ENCODE results near the gene ATRAID.
A peak's percentile ranks its signal among the peaks of the same experiment; 100 is the strongest.

ATRAID gene

GRCh38 chr2:27249159-27249890 lies 37.5 kb downstream of the ATRAID start:
- Mint-ChIP-seq H3K4me3 (no peak overlapping the region), H3K9me3 (no peaks in the 10 kb centered on the region), H3K4me1 (no peaks in the 10 kb centered on the region), H3K36me3 (peaks cover 6% of the 10 kb centered on the region), H3K27ac (no peak overlapping the region)
- DNase-seq (ENCODE audit: low spot score in 2 of 2), result no peak
- ATAC-seq, result no peak

DNA sequence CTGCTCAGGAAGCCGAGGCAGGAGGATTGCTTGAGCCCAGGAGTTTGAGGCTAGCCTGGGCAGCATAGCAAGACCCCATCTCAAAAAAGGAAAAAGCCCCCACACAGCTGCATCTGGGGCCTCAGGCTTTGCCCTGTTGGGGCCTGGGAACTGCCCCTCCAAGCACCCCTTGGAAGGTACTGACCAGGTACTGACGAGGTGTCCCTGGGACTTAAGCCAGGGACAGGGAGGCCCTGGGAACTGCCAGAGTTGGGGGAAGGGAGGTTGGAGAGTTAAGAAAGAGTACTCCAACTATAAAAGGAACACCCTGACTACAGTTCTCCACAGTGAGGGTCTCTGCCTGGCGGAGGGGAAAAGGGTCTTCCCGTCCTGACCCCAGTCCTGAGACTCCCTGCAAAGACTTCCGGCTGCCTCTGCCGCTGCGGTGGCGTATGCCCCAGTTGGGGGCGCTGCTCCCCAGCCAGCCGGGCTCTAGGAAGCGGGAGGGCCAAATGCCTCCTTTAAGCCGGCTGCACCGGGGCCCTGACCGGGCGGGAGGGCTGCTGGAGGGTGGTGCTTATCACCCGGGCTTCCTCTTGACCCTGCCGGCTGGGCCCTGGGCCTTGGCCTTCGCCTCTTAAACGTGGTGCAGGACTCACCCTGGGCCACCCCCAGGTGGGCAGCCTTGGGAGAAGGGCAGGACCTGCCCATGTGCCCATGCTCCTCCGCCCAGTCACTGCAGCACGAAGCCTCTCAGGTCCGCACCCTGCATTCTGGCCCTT lies 38.2 kb downstream of the ATRAID start:
- Mint-ChIP-seq H3K4me1 (no peaks in the 10 kb centered on the region), H3K27ac (no peak overlapping the region), H3K36me3 (peaks cover 6% of the 10 kb centered on the region), H3K9me3 (no peaks in the 10 kb centered on the region), H3K4me3 (no peak overlapping the region)
- ATAC-seq (peak; percentile 85), DNase-seq (ENCODE audit: low spot score in 2 of 2) (peak; percentile 48 to 74)

- H3K4me3 Mint-ChIP-seq, result no peak overlapping the region
- peaks cover 6% of the 10 kb centered on the region for H3K36me3 Mint-ChIP-seq
- no peak for ATAC-seq
- H3K27ac Mint-ChIP-seq, result no peak overlapping the region
- DNase-seq (ENCODE audit: low spot score in 2 of 2), result no peak
- H3K9me3 Mint-ChIP-seq, result no peaks in the 10 kb centered on the region
- H3K4me1 Mint-ChIP-seq, result no peaks in the 10 kb centered on the region
Measured at GRCh38 chr2:27250652-27251379, 39.0 kb downstream of the ATRAID start.

DNA sequence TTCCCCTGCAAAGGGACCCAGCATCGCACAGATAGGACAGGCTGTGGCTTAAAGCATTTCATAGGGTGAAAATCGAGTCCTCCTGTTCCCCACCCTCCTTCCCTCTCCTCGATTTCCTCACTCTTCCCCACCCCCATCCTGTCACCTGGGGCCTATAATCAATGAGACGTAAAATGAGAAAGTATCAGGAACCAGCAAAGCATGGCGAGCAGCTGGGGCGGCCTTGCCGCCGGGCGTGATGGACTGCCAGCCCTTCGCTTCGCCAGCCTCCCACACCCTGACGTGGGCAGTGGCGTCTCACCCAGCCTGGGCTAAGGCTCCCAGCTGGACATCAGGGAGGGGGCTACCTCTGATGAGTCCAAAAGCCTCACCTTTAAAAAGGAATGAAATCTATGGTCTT lies 39.9 kb downstream of the ATRAID start:
- no peak overlapping the region for H3K27ac Mint-ChIP-seq
- no peaks in the 10 kb centered on the region for H3K4me1 Mint-ChIP-seq
- ATAC-seq, result no peak
- DNase-seq (ENCODE audit: low spot score in 2 of 2), result no peak
- H3K4me3 Mint-ChIP-seq, result no peak overlapping the region
- peaks cover 6% of the 10 kb centered on the region for H3K36me3 Mint-ChIP-seq
- no peaks in the 10 kb centered on the region for H3K9me3 Mint-ChIP-seq

- no peaks in the 10 kb centered on the region for H3K36me3 Mint-ChIP-seq
- no peak overlapping the region for H3K4me3 Mint-ChIP-seq
- ATAC-seq (no peak), DNase-seq (ENCODE audit: low spot score in 2 of 2) (no peak)
- no peaks in the 10 kb centered on the region for H3K4me1 Mint-ChIP-seq
- H3K27ac Mint-ChIP-seq, result no peak overlapping the region
- H3K9me3 Mint-ChIP-seq, result no peaks in the 10 kb centered on the region
Measured at GRCh38 chr2:27255187-27255586, 43.3 kb downstream of the ATRAID start.

DNA sequence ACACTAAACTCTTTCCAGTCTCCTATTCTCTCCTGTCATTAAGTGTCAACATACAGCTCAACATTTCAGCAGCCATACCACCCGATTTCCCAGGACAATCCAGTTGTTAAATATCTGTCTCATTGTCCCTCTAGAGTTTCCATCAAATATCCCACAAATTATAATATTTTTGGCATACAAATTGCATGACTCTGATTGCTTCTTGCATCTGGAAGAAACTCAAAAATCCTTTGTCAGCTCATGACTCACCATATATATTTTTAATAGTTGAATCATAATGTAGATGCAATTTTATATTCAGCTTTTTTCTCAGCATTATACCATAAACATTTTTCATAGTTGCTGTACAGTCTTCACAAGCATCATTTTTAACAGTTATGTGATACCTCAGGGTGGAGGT lies 43.8 kb downstream of the ATRAID start:
- peaks cover under 1% of the 10 kb centered on the region for H3K4me1 Mint-ChIP-seq
- no peaks in the 10 kb centered on the region for H3K9me3 Mint-ChIP-seq
- DNase-seq (ENCODE audit: low spot score in 2 of 2) (no peak), ATAC-seq (no peak)
- no peak overlapping the region for H3K27ac Mint-ChIP-seq
- no peak overlapping the region for H3K4me3 Mint-ChIP-seq
- no peaks in the 10 kb centered on the region for H3K36me3 Mint-ChIP-seq

DNA sequence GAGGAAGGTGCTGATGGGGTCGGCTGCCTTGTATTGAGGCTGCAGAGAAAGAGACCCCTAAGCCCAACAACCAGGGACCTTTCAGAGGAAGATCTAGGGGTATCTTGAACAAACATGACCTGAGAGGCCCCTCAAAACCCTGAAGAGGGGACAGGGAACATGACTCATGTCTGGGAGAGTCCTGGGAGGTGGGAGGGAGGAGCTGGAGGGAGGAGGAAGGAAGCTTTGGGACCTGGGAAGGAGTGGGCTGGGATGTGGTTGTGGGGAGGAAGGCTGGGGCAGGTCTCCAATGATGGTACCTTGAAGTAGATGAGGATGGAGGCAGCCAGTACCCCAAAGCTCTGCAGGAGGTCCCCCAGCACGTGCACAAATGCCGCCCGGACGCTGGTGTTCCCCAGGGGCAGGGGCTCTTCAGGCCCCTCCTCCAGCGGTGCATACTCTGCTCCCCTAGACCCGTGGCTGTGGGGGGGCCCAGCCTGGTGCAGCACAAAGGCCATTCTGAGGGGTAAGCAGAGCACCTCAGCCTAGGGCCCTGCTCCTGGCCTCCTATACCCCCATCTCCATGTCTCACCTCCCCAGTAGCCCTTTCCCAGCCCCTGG lies 45.1 kb downstream of the ATRAID start:
- H3K9me3 Mint-ChIP-seq, result no peaks in the 10 kb centered on the region
- peaks cover 14% of the 10 kb centered on the region for H3K4me1 Mint-ChIP-seq
- no peak for DNase-seq (ENCODE audit: low spot score in 2 of 2)
- ATAC-seq, result no peak
- H3K4me3 Mint-ChIP-seq, result no peak overlapping the region
- H3K36me3 Mint-ChIP-seq, result no peaks in the 10 kb centered on the region
- no peak overlapping the region for H3K27ac Mint-ChIP-seq

- peaks cover 1% of the 10 kb centered on the region for H3K36me3 Mint-ChIP-seq
- no peaks in the 10 kb centered on the region for H3K9me3 Mint-ChIP-seq
- ATAC-seq (no peak), DNase-seq (ENCODE audit: low spot score in 2 of 2) (no peak)
- no peak overlapping the region for H3K4me3 Mint-ChIP-seq
- H3K4me1 Mint-ChIP-seq, result peaks cover 15% of the 10 kb centered on the region
- H3K27ac Mint-ChIP-seq, result no peak overlapping the region
Measured at GRCh38 chr2:27258051-27258450, 46.2 kb downstream of the ATRAID start.

DNA sequence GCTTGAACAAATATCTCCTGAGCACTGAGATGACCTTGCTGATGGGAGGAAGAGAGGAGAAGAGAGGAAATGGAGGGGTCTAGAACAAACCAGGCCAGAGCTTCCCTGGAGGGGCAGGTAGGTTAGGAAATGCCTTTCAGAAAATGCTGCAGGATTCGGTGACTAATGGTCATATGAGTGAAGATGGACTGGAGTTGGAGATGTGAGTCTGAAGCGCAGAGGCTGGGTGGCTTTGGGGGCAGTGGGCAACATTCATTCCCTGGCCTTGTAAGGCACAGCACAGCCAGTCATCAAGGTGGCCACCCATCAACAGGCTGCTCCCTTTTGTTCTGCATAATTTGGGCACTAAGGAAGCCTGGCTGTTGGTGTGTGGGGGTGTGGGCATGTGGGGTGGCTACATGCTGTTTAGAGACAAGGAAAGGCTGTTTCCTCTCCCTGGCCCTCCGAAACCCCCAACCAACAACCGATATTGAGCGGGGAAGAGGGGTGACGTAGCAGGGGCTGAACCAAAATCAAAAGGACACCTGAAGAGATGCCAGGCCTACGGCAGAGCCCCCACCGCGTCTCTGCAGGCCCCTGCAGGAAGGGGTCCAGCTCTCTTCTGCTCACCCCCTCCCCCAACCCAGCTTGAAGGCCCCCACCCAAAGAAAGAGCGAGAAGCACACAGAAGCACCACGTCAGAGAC lies 49.5 kb downstream of the ATRAID start:
- Mint-ChIP-seq H3K4me3 (peak overlapping the region; percentile 71), H3K9me3 (no peaks in the 10 kb centered on the region), H3K4me1 (peaks cover 34% of the 10 kb centered on the region), H3K36me3 (peaks cover 5% of the 10 kb centered on the region), H3K27ac (no peak overlapping the region)
- no peak for DNase-seq (ENCODE audit: low spot score in 2 of 2)
- no peak for ATAC-seq

DNA sequence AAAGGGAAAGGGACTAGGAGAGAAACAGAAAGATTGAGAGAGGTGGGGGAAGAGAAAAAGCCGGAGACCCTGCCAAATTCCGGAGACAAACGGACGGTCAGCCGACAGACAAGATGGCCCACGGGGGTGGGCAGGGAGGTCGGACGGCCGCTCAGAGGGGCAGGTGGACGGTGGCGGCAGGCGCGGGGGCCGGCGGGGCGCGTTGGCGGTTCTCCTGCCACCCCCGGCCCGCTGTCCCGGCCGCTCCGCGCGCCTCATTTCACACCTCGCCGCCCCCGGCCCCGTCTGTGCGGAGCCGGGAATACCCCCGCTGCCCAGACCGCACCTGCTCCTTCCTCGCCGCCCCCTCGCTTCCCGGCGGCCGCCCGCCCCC lies 50.1 kb downstream of the ATRAID start:
- no peaks in the 10 kb centered on the region for H3K9me3 Mint-ChIP-seq
- peaks cover 34% of the 10 kb centered on the region for H3K4me1 Mint-ChIP-seq
- no peak overlapping the region for H3K27ac Mint-ChIP-seq
- peak overlapping the region; percentile 71 for H3K4me3 Mint-ChIP-seq
- peaks cover 5% of the 10 kb centered on the region for H3K36me3 Mint-ChIP-seq
- no peak for DNase-seq (ENCODE audit: low spot score in 2 of 2)
- ATAC-seq, result no peak

DNA sequence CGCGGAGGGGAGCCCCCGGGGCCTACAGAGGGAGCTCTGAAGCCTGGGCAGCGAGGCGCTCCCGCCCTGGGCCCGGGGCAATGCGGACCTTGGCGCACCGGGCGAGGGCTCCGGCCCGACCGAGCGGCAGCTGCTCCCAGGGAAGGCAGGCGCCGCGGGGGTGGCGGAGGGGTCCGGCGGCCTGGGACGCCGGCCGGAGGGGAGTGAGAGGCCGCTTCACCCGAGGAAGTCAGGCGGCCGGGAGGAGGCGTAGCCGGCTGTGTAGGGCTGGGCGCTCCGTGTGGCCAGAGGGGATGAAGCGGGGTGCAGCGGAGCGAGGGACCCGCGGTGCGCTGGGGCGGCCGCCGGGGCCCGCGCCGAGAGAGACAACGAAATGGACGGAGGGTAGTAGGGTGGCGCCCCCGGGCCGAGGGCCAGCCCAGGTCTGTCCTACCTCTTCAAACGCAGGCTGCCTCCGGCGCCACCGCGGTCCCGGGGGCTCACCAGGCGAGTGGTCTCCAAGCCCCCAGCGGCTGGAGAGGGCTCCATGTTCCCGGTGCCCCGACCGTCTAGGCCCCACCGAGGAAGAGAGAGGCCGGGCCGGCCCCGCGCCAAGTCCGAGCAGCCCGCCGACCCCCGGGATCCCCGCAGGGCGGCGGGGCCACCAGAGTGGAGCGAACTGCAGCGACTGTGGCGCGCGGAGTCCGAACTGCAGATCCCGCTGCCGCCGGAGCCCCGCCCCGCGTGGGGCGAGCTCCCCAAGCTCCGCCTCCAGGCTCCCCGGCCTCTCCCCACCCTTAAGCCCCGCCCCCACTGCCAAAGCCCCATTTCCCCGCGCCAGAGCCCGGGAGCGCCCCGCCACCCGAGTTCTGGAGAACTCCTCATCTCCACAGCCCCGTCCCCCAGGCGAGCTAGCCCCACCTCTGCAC lies 50.8 kb downstream of the ATRAID start, which contains the start of gene SLC30A3:
TSS of gene SLC30A3 (minus strand) at position 669 of the 908 bp plus-strand sequence. CDS start at position 528, 141 bp downstream.
- peak; percentile 77 for ATAC-seq
- H3K9me3 Mint-ChIP-seq, result no peaks in the 10 kb centered on the region
- H3K4me1 Mint-ChIP-seq, result peaks cover 34% of the 10 kb centered on the region
- peak; percentile 58 to 68 for DNase-seq (ENCODE audit: low spot score in 2 of 2)
- peak within 1 kb of the TSS; percentile 71 for H3K4me3 Mint-ChIP-seq
- no peak within 1 kb of the TSS for H3K27ac Mint-ChIP-seq
- H3K36me3 Mint-ChIP-seq, result peaks cover 5% of the 10 kb centered on the region

DNA sequence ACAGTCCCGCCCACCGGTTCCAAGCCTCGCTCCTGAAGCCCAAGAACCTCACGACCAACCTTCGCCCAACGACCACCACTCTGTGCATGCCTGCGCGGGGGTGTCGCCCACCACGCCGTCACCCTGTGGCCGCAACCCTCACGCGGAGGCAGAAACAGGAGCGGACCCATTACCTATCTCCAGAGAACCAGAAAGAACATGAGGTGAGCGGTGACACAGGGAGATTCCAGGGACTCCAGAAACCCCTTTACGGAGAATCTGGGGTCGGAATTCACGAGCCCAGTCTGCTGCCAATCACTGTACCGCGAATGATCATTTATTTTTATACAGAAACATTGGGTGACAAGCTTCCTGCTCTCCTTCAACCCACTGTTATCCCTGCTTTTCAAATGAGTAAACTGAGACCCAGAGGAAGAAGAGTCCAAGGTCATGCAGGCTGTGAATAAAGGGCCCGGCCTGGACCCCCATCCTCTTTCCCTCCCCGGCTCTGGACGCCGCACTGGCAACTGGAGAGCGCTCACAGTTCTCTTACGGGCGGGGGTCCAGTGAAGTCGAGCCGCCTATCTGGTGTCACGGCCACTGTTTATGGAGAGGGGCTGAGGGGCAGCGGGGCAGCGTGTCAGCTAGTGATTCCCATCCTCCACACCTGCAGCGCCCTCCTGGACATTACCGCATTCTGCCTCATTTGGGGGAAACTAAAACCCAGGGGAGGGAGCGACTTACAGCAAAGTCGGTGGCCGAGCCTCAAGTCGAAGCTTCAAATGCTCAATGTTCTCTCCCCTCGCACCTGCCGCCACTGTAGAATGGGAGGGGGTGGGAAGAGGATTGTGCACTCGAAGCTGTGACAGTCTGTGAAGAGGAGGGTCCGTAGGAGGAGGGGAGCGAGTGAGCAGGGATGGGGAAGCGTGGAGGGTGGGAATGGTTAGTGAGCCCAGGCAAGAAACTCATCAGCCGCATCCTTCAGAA lies 51.7 kb downstream of the ATRAID start:
- Mint-ChIP-seq H3K4me3 (no peak overlapping the region), H3K9me3 (no peaks in the 10 kb centered on the region), H3K36me3 (peaks cover 5% of the 10 kb centered on the region), H3K27ac (no peak overlapping the region), H3K4me1 (peaks cover 34% of the 10 kb centered on the region)
- ATAC-seq, result no peak
- no peak for DNase-seq (ENCODE audit: low spot score in 2 of 2)

- H3K36me3 Mint-ChIP-seq, result peaks cover 5% of the 10 kb centered on the region
Measured at GRCh38 chr2:27264253-27264752, 52.5 kb downstream of the ATRAID start.

More at GRCh38 chr2:27264253-27264752, 52.5 kb downstream of the ATRAID start:
- DNase-seq (ENCODE audit: low spot score in 2 of 2), result peak in 1 of 2 donors; percentile 56
- H3K9me3 Mint-ChIP-seq, result no peaks in the 10 kb centered on the region
- no peak overlapping the region for H3K27ac Mint-ChIP-seq
- peak; percentile 63 for ATAC-seq
- no peak overlapping the region for H3K4me3 Mint-ChIP-seq
- H3K4me1 Mint-ChIP-seq, result peaks cover 34% of the 10 kb centered on the region
